H1 (cell line): ENCODE results near the gene ZBTB20. TPM values are rescaled to one million over a fixed set of nuclear protein-coding genes. Genes with fewer than 3 reads are reported as not detected.

Experiments used
- CTCF ChIA-PET: fragments of 300-600 bp; sonication (Branson Sonifier 250); formaldehyde crosslinking; loops from one replicate; lab custom pipeline; 2021; ENCODE audit not compliant: partially characterized antibody; lab: Charles Lee
- POLR2A ChIA-PET: fragments of 300-600 bp; sonication (Branson Sonifier 250); formaldehyde crosslinking; loops from one replicate; lab custom pipeline; 2021; ENCODE audit warnings: inconsistent platforms; ENCODE audit not compliant: partially characterized antibody; lab: Charles Lee
- DNase-seq, 2 experiments: peaks; one replicate each; pipeline versions ENCODE4 v3.0.0 to v3.0.0-alpha.2; 2010 to 2022; ENCODE audit warnings: low spot score in 2 of 2, low read depth in 1 of 2, mixed read lengths in 1 of 2
- FAIRE-seq: peaks from 2 replicates; lab custom pipeline; 2011; peaks lifted over from hg19 to GRCh38; lab: Jason Lieb, UNC
- H2AFZ ChIP-seq: 2 replicates; pipeline ENCODE4 v1.8.1; 2012; ENCODE audit warnings: low read length, inconsistent platforms
- H2AK5ac ChIP-seq: 2 replicates; pipeline ENCODE4 v1.6.1; 2013; ENCODE audit warnings: low read depth, low read length
- H2BK120ac ChIP-seq: replicated peaks from 2 replicates; pipeline ENCODE3; 2013; ENCODE audit warnings: low read depth, low read length, inconsistent platforms
- H2BK12ac ChIP-seq: 2 replicates; pipeline ENCODE4 v1.6.1; 2013; ENCODE audit warnings: low read depth, low read length
- H2BK15ac ChIP-seq: 2 replicates; pipeline ENCODE4 v1.6.1; 2013; ENCODE audit warnings: low read length
- H2BK20ac ChIP-seq: 2 replicates; pipeline ENCODE4 v1.6.1; 2013; ENCODE audit warnings: low read length
- H2BK5ac ChIP-seq: 2 replicates; pipeline ENCODE4 v1.6.1; 2013; ENCODE audit warnings: low read depth, low read length
- H3K14ac ChIP-seq: 2 replicates; pipeline ENCODE4 v1.6.1; 2013; ENCODE audit warnings: inconsistent platforms; ENCODE audit not compliant: insufficient read length
- H3K18ac ChIP-seq: 2 replicates; pipeline ENCODE4 v1.6.1; 2013; ENCODE audit warnings: low read length; ENCODE audit errors: extremely low read depth
- H3K23ac ChIP-seq: 2 replicates; pipeline ENCODE4 v1.6.1; 2013; ENCODE audit warnings: inconsistent platforms; ENCODE audit not compliant: insufficient read length
- H3K23me2 ChIP-seq: 2 replicates; pipeline ENCODE4 v1.6.1; 2013; ENCODE audit warnings: low read depth, low read length
- H3K27ac ChIP-seq: 2 replicates; pipeline ENCODE4 v1.6.1; 2011; ENCODE audit warnings: low read depth, low read length, inconsistent platforms
- H3K27me3 ChIP-seq, 4 experiments: replicated peaks in 1 of 4; 1 replicate in 1 of 4; 2 replicates in 3 of 4; pipeline versions ENCODE4 v1.6.1 to v1.8.1; 2011 to 2013; ENCODE audit warnings: low read length in 3 of 4, mild to moderate bottlenecking in 3 of 4, inconsistent platforms in 2 of 4, mixed read lengths in 2 of 4, moderate library complexity in 1 of 4; ENCODE audit not compliant: control insufficient read depth in 3 of 4, insufficient read depth in 3 of 4; ENCODE audit errors: extremely low read depth in 1 of 4
- H3K36me3 ChIP-seq, 4 experiments: 2 replicates each; pipeline versions ENCODE4 v1.6.1 to v1.8.1; 2011 to 2013; ENCODE audit warnings: mild to moderate bottlenecking in 4 of 4, low read length in 3 of 4, moderate library complexity in 2 of 4, control low read depth in 1 of 4, inconsistent platforms in 1 of 4; ENCODE audit not compliant: insufficient read depth in 4 of 4, control insufficient read depth in 2 of 4
- H3K4ac ChIP-seq: replicated peaks from 2 replicates; pipeline ENCODE3; 2013; ENCODE audit warnings: low read length, low read depth, mixed read lengths, inconsistent platforms; ENCODE audit not compliant: insufficient read length
- H3K4me1 ChIP-seq, 4 experiments: replicated peaks in 1 of 4; 1 replicate in 1 of 4; 2 replicates in 3 of 4; pipeline versions ENCODE4 v1.6.1 to v1.8.1; 2011 to 2013; ENCODE audit warnings: low read length in 3 of 4, inconsistent platforms in 2 of 4, mixed read lengths in 1 of 4; ENCODE audit not compliant: insufficient read depth in 4 of 4, control insufficient read depth in 3 of 4
- H3K4me2 ChIP-seq, 2 experiments: 2 replicates each; pipeline versions ENCODE4 v1.6.1 to v1.8.1; 2011 to 2013; ENCODE audit warnings: low read depth in 2 of 2, low read length in 2 of 2, control low read depth in 1 of 2, inconsistent platforms in 1 of 2, mild to moderate bottlenecking in 1 of 2; ENCODE audit not compliant: insufficient read depth in 1 of 2
- H3K4me3 ChIP-seq, 4 experiments: fragments of 200-600, 300-600 bp in 1 of 4; sonication (generic), shearing (Covaris generic), sonication (Bioruptor Twin) in 1 of 4; 2 replicates each; pipeline versions ENCODE4 v1.5.1 to v1.8.1; 2011 to 2016; ENCODE audit warnings: low read length in 4 of 4, low read depth in 3 of 4, control low read depth in 2 of 4, inconsistent platforms in 2 of 4, mild to moderate bottlenecking in 2 of 4, mixed read lengths in 1 of 4, moderate library complexity in 1 of 4; ENCODE audit not compliant: insufficient read depth in 2 of 4; ENCODE audit errors: extremely low read depth in 1 of 4
- H3K56ac ChIP-seq: replicated peaks from 2 replicates; pipeline ENCODE3; 2013; ENCODE audit warnings: low read depth, mild to moderate bottlenecking, mixed read lengths, low read length, inconsistent platforms; ENCODE audit not compliant: insufficient read length
- H3K79me1 ChIP-seq: 2 replicates; pipeline ENCODE4 v1.6.1; 2013; ENCODE audit warnings: low read depth, low read length, control low read depth
- H3K79me2 ChIP-seq, 2 experiments: 2 replicates each; pipeline versions ENCODE4 v1.6.1 to v1.8.1; 2012 to 2013; ENCODE audit warnings: low read length in 2 of 2, mild to moderate bottlenecking in 2 of 2, inconsistent platforms in 1 of 2; ENCODE audit not compliant: insufficient read depth in 2 of 2, control insufficient read depth in 1 of 2
- H3K9ac ChIP-seq, 4 experiments: replicated peaks in 1 of 4; 1 replicate in 1 of 4; 2 replicates in 3 of 4; pipeline versions ENCODE4 v1.6.1 to v1.8.1; 2011 to 2013; ENCODE audit warnings: low read depth in 3 of 4, low read length in 3 of 4, control low read depth in 2 of 4, mild to moderate bottlenecking in 2 of 4, moderate library complexity in 2 of 4, inconsistent platforms in 1 of 4; ENCODE audit errors: extremely low read depth in 1 of 4
- H3K9me3 ChIP-seq, 2 experiments: 2 replicates each; pipeline versions ENCODE4 v1.6.1 to v1.8.1; 2012 to 2013; ENCODE audit warnings: mild to moderate bottlenecking in 2 of 2, moderate library complexity in 2 of 2, control low read depth in 1 of 2, inconsistent platforms in 1 of 2, low read depth in 1 of 2, low read length in 1 of 2, mixed read lengths in 1 of 2; ENCODE audit not compliant: insufficient read depth in 2 of 2
- H4K20me1 ChIP-seq, 2 experiments: replicated peaks in 1 of 2; 2 replicates each; pipeline versions ENCODE3 to v1.8.1; 2011 to 2013; ENCODE audit warnings: inconsistent platforms in 2 of 2, low read length in 2 of 2, mild to moderate bottlenecking in 1 of 2; ENCODE audit not compliant: insufficient read depth in 2 of 2, control insufficient read depth in 1 of 2
- H4K5ac ChIP-seq: 2 replicates; pipeline ENCODE4 v1.6.1; 2013; ENCODE audit warnings: low read length, low read depth, mixed read lengths, inconsistent platforms; ENCODE audit not compliant: insufficient read length
- H4K8ac ChIP-seq: 2 replicates; pipeline ENCODE4 v1.8.0; 2013; ENCODE audit warnings: mild to moderate bottlenecking, moderate library complexity, low read length, inconsistent platforms; ENCODE audit not compliant: insufficient read depth; ENCODE audit errors: extremely low read depth
- H4K91ac ChIP-seq: replicated peaks from 2 replicates; pipeline ENCODE3; 2013; ENCODE audit warnings: low read length, mixed read lengths, inconsistent platforms; ENCODE audit not compliant: insufficient read length
- CTBP2 ChIP-seq: IDR thresholded peaks from 2 replicates; pipeline ENCODE4 v1.7.0; 2011; ENCODE audit warnings: borderline replicate concordance, mild to moderate bottlenecking, moderate library complexity, mixed read lengths, low read length; ENCODE audit not compliant: insufficient read depth, insufficient read length
- GTF2F1 ChIP-seq: IDR thresholded peaks from 2 replicates; pipeline ENCODE4 v1.6.1; 2012; ENCODE audit warnings: low read depth, low read length, improper control_type of control experiment, borderline replicate concordance
- RBBP5 ChIP-seq: IDR thresholded peaks from 2 replicates; pipeline ENCODE4 v1.7.1; 2012; ENCODE audit warnings: low read depth, mild to moderate bottlenecking, inconsistent platforms, low read length, moderate library complexity, borderline replicate concordance
- RNF2 ChIP-seq: fragments of 200-900, 300-1000 bp; sonication (generic); IDR thresholded peaks from 2 replicates; pipeline ENCODE4 v1.7.1; 2016; ENCODE audit warnings: borderline replicate concordance, low read depth, mild to moderate bottlenecking, antibody characterized with exemption, low read length; ENCODE audit not compliant: poor library complexity, severe bottlenecking; ENCODE audit errors: missing control alignments
- SAP30 ChIP-seq: fragments of 300-600 bp; sonication (generic); IDR thresholded peaks from 2 replicates; pipeline ENCODE4 v1.7.1; 2012; ENCODE audit warnings: low read length, moderate library complexity, mild to moderate bottlenecking, inconsistent platforms; ENCODE audit not compliant: insufficient read depth, insufficient replicate concordance
- SIRT6 ChIP-seq: IDR thresholded peaks from one replicate; pipeline ENCODE4 v1.7.1; 2012; ENCODE audit warnings: low read length, inconsistent platforms
- SIX5 ChIP-seq: IDR thresholded peaks from 2 replicates; pipeline ENCODE4 v1.6.1; 2011; ENCODE audit warnings: mild to moderate bottlenecking, low read depth, low read length
- SP4 ChIP-seq: IDR thresholded peaks from 2 replicates; pipeline ENCODE4 v1.6.1; 2012; ENCODE audit warnings: low read length, inconsistent platforms
- TAF7 ChIP-seq: optimal IDR thresholded peaks from 2 replicates; pipeline ENCODE3; 2011; ENCODE audit warnings: low read depth, mild to moderate bottlenecking, inconsistent platforms, low read length, moderate library complexity, borderline replicate concordance
- WGBS, 2 experiments: shearing (Covaris generic) in 1 of 2; methylation state at CpG; one replicate each; pipeline versions ENCODE4 v1.1.6 to v1.1.7; 2013 to 2015; ENCODE audit warnings: low lambda C conversion rate in 2 of 2, mixed read lengths in 2 of 2, inconsistent platforms in 1 of 2, low coverage in 1 of 2, missing lambda C conversion rate in 1 of 2; ENCODE audit not compliant: insufficient replicate concordance in 2 of 2, insufficient coverage in 1 of 2, insufficient read length in 1 of 2; ENCODE audit errors: extremely low coverage in 1 of 2, missing lambda C conversion rate in 1 of 2; 5-methylcytosine and 5-hydroxymethylcytosine counted together
- polyA plus RNA-seq, 7 experiments: library from polyadenylated mRNA; depleted of rRNA in 3 of 7; stranded (reverse) in 5 of 7; unstranded in 2 of 7; fragments of >200 nt in 5 of 7; fragments of 200-250 nt in 2 of 7; gene quantifications; 1 replicate in 5 of 7; 2 replicates in 1 of 7; 4 replicates in 1 of 7; pipeline versions ENCODE4 v1.2.1 to v1.2.3, GENCODE V29; 2011 to 2013; ENCODE audit warnings: missing spikeins in 2 of 7, mixed read lengths in 2 of 7
- total RNA-seq: library from RNA; stranded (reverse); fragmentation: NEBNext Ultra II Directional; extraction: Animal tissue kit (Norgen Biotek cat#: 25700); gene quantifications from 2 replicates; pipeline ENCODE4 v1.2.1, GENCODE V29; 2021
- TF ChIP-seq, protein P1 (sequence below), 3 experiments: IDR thresholded peaks; 1 replicate in 2 of 3; 2 replicates in 1 of 3; pipeline versions ENCODE4 v1.5.1 to v1.6.1; 2011; ENCODE audit warnings: low read length in 3 of 3, mild to moderate bottlenecking in 3 of 3, inconsistent platforms in 2 of 3, low read depth in 1 of 3, moderate library complexity in 1 of 3; ENCODE audit not compliant: insufficient read depth in 1 of 3; ENCODE audit errors: control extremely low read depth in 1 of 3

The ZBTB20 gene
- total and polyA plus RNA-seq, 2 of the 8 experiments (the other 6 are each of a cell fraction or from before 2014, with no cell fraction given): 0.35 to 1.3 TPM

- no peak overlapping the region for H3K4me2 ChIP-seq
- no peak overlapping the region for H3K14ac ChIP-seq
- H4K20me1 ChIP-seq: no peaks in the 10 kb centered on the region
- ChIA-PET POLR2A (no interaction called here), CTCF (no interaction called here)
- H4K91ac ChIP-seq: no peak overlapping the region
- H3K79me1 ChIP-seq: no peaks in the 10 kb centered on the region
- no peaks in the 10 kb centered on the region for H3K23me2 ChIP-seq
- H3K4me1 ChIP-seq: no peaks in the 10 kb centered on the region
- H3K4ac ChIP-seq: no peak overlapping the region
- no peak overlapping the region for H2AFZ ChIP-seq
- DNase-seq (no peak), FAIRE-seq (no peak)
- H4K5ac ChIP-seq: no peak overlapping the region
- H3K18ac ChIP-seq: no peak overlapping the region
- H3K27me3 ChIP-seq: no peaks in the 10 kb centered on the region
- H3K9ac ChIP-seq: no peak overlapping the region
- H4K8ac ChIP-seq: no peak overlapping the region
- no peaks in the 10 kb centered on the region for H3K36me3 ChIP-seq
- no peak overlapping the region for H3K27ac ChIP-seq
- TF ChIP-seq TAF7: no peak
- no peak for TF ChIP-seq RBBP5
- TF ChIP-seq SIX5: no peak
- no peak for TF ChIP-seq SP4
- no peak for TF ChIP-seq SIRT6
- TF ChIP-seq, protein P1, sequence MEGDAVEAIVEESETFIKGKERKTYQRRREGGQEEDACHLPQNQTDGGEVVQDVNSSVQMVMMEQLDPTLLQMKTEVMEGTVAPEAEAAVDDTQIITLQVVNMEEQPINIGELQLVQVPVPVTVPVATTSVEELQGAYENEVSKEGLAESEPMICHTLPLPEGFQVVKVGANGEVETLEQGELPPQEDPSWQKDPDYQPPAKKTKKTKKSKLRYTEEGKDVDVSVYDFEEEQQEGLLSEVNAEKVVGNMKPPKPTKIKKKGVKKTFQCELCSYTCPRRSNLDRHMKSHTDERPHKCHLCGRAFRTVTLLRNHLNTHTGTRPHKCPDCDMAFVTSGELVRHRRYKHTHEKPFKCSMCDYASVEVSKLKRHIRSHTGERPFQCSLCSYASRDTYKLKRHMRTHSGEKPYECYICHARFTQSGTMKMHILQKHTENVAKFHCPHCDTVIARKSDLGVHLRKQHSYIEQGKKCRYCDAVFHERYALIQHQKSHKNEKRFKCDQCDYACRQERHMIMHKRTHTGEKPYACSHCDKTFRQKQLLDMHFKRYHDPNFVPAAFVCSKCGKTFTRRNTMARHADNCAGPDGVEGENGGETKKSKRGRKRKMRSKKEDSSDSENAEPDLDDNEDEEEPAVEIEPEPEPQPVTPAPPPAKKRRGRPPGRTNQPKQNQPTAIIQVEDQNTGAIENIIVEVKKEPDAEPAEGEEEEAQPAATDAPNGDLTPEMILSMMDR (IDR thresholded peaks at IDR 0.05; ENCODE audit: control extremely low read depth in 1 of 3, insufficient read depth in 1 of 3, low read depth in 1 of 3, low read length in 3 of 3): no peak
- no peak for TF ChIP-seq SAP30
- no peak for TF ChIP-seq RNF2
- TF ChIP-seq GTF2F1: no peak
- no peak for TF ChIP-seq CTBP2
- H3K4me3 ChIP-seq: no peak overlapping the region
- no peak overlapping the region for H2BK5ac ChIP-seq
- H2BK15ac ChIP-seq: no peak overlapping the region
- no peaks in the 10 kb centered on the region for H3K79me2 ChIP-seq
- 100% methylated on average over 1 of the region's 1 CpG; no CpG with 5 or more reads in 1 of the 2 experiments for WGBS, 2 experiments
- no peak overlapping the region for H3K23ac ChIP-seq
- H2BK12ac ChIP-seq: no peak overlapping the region
- no peak overlapping the region for H2BK20ac ChIP-seq
- no peak overlapping the region for H2BK120ac ChIP-seq
- no peaks in the 10 kb centered on the region for H3K9me3 ChIP-seq
- H3K56ac ChIP-seq: no peak overlapping the region
- no peak overlapping the region for H2AK5ac ChIP-seq
These were observed 514.2 kb downstream of the ZBTB20 start for GRCh38 chr3:114632757-114633424.
